SK-MEL-5 (cell line): ENCODE data around the gene POLR3A. TPM values are rescaled to one million over a fixed set of nuclear protein-coding genes. Genes with fewer than 3 reads are reported as not detected.

ENCODE experiments used
- small RNA-seq, 2 experiments: library from RNA; depleted of rRNA; stranded (forward); fragments of <200 nt; gene quantifications; one replicate each; pipeline ENCODE3, GENCODE V24; 2014
- total RNA-seq: library from RNA; depleted of rRNA; stranded (reverse); fragments of >200 nt; shearing (Covaris generic); gene quantifications from 2 replicates; pipeline ENCODE4 v1.2.3, GENCODE V29; 2014; rRNA removed

Gene POLR3A
- total RNA-seq, 1 experiment from 2014 or later, result 8.7 TPM

Small RNAs within 50 kb of the gene (small RNA-seq; reads per million reads assigned to genes)
- gene RF00017, result 0 reads per million in 2 experiments

Other genes with a start within 250 kb of the POLR3A start
- gene DLG5, start 102.8 kb downstream of the POLR3A start, total RNA-seq, result 5.3 and 5.5 TPM in 2 replicates
- 2,900 and 2,942 TPM in 2 replicates for gene RPS24, start 4.3 kb upstream of the POLR3A start, total RNA-seq